Measurements from ENCODE around the gene ETS1. TPM values are rescaled to one million over a fixed set of nuclear protein-coding genes. Genes with fewer than 3 reads are reported as not detected.

Gene ETS1
- total and polyA plus RNA-seq, 4 donors = 20.7 to 154 (median 78.7) TPM

GRCh38 chr11:128572965-128573364, 14.4 kb downstream of the ETS1 start:
- no peak overlapping the region for H3K4me3 ChIP-seq
- no peak for TF ChIP-seq CTCF (IDR thresholded peaks at IDR 0.05; ENCODE audit: control extremely low read depth, extremely low read depth)
- H3K4me1 ChIP-seq (ENCODE audit: control insufficient read depth in 5 of 5, insufficient read depth in 5 of 5, low read length in 5 of 5) = peaks cover 8 to 28% (median 22%) of the 10 kb centered on the region in 5 donors
- DNase-seq (no peak), ATAC-seq (ENCODE audit: insufficient read depth, low FRiP score) (no peak)
- H3K27me3 ChIP-seq (ENCODE audit: control insufficient read depth in 3 of 3, insufficient read depth in 3 of 3, low read length in 2 of 3) = no peaks in the 10 kb centered on the region
- peaks cover 0 to 2% (median 0%) of the 10 kb centered on the region in 4 donors for H3K9me3 ChIP-seq (ENCODE audit: control insufficient read depth in 4 of 4, insufficient read depth in 3 of 4, low read length in 3 of 4)
- WGBS, 2 donors = 90 to 93% methylated on average over 6 of the region's 6 CpGs
- no peak overlapping the region for H3K27ac ChIP-seq (ENCODE audit: low read depth in 1 of 2, low read length in 1 of 2)
- H3K9ac ChIP-seq (ENCODE audit: insufficient read depth in 1 of 2, low read length in 2 of 2) = no peak overlapping the region
- H3K36me3 ChIP-seq (ENCODE audit: control insufficient read depth in 4 of 4, insufficient read depth in 4 of 4, low read length in 4 of 4) = no peaks in the 10 kb centered on the region

GRCh38 chr11:128570632-128571031, 16.7 kb downstream of the ETS1 start:
- TF ChIP-seq CTCF (IDR thresholded peaks at IDR 0.05; ENCODE audit: control extremely low read depth, extremely low read depth) = no peak
- Histone ChIP-seq H3K36me3 (ENCODE audit: control insufficient read depth in 4 of 4, insufficient read depth in 4 of 4, low read length in 4 of 4) (no peaks in the 10 kb centered on the region), H3K27me3 (ENCODE audit: control insufficient read depth in 3 of 3, insufficient read depth in 3 of 3, low read length in 2 of 3) (no peaks in the 10 kb centered on the region), H3K27ac (ENCODE audit: low read depth in 1 of 2, low read length in 1 of 2) (no peak overlapping the region), H3K9ac (ENCODE audit: insufficient read depth in 1 of 2, low read length in 2 of 2) (no peak overlapping the region), H3K9me3 (ENCODE audit: control insufficient read depth in 4 of 4, insufficient read depth in 3 of 4, low read length in 3 of 4) (peaks cover 0 to 2% (median 0%) of the 10 kb centered on the region in 4 donors), H3K4me1 (ENCODE audit: control insufficient read depth in 5 of 5, insufficient read depth in 5 of 5, low read length in 5 of 5) (peaks cover 8 to 15% (median 10%) of the 10 kb centered on the region in 5 donors), H3K4me3 (no peak overlapping the region)
- WGBS, 2 donors = 44 to 63% methylated on average over 7 of the region's 7 CpGs
- ATAC-seq (ENCODE audit: insufficient read depth, low FRiP score) = no peak
- DNase-seq = peak in 1 of 3 donors; percentile 57

GRCh38 chr11:128569291-128569690, 18.1 kb downstream of the ETS1 start:
- no peaks in the 10 kb centered on the region for H3K36me3 ChIP-seq (ENCODE audit: control insufficient read depth in 4 of 4, insufficient read depth in 4 of 4, low read length in 4 of 4)
- WGBS, 2 donors = 74 to 83% methylated on average over 2 of the region's 2 CpGs

More at GRCh38 chr11:128569291-128569690, 18.1 kb downstream of the ETS1 start:
- ATAC-seq (ENCODE audit: insufficient read depth, low FRiP score) (no peak), DNase-seq (no peak)
- Histone ChIP-seq H3K9ac (ENCODE audit: insufficient read depth in 1 of 2, low read length in 2 of 2) (no peak overlapping the region), H3K27me3 (ENCODE audit: control insufficient read depth in 3 of 3, insufficient read depth in 3 of 3, low read length in 2 of 3) (no peaks in the 10 kb centered on the region), H3K4me3 (no peak overlapping the region), H3K4me1 (ENCODE audit: control insufficient read depth in 5 of 5, insufficient read depth in 5 of 5, low read length in 5 of 5) (peaks cover 0 to 13% (median 8%) of the 10 kb centered on the region in 5 donors), H3K9me3 (ENCODE audit: control insufficient read depth in 4 of 4, insufficient read depth in 3 of 4, low read length in 3 of 4) (peaks cover 0 to 2% (median 0%) of the 10 kb centered on the region in 4 donors), H3K27ac (ENCODE audit: low read depth in 1 of 2, low read length in 1 of 2) (peak overlapping the region in 1 of 2 donors; percentile 61)
- no peak for TF ChIP-seq CTCF (IDR thresholded peaks at IDR 0.05; ENCODE audit: control extremely low read depth, extremely low read depth)

All from lung (tissue), 12 donors.